ENCODE results near the gene SIMC1.
A peak's percentile ranks its signal among the peaks of the same experiment; 100 is the strongest.
"Not testable (repeated sequence)": the region's sequence is repeated elsewhere in the genome, so short reads cannot be mapped to it uniquely, and the experiment has no call there.

The SIMC1 gene

GRCh38 chr5:176237971-176238644, at the start of gene SIMC1:
SIMC1 (plus strand) TSS chr5:176238424; CDS start chr5:176238509, 85 bp downstream.
- DNase-seq: peak; percentile 65 to 73

- DNase-seq: no peak
Observed at GRCh38 chr5:176188506-176189193, 49.6 kb upstream of the SIMC1 start.

- DNase-seq: no peak
Observed at GRCh38 chr5:176189857-176190256, 48.4 kb upstream of the SIMC1 start.

GRCh38 chr5:176190886-176191755, 47.1 kb upstream of the SIMC1 start:
- DNase-seq: no peak

- no peak for DNase-seq
Observed at GRCh38 chr5:176192094-176192721, 46.0 kb upstream of the SIMC1 start.

GRCh38 chr5:176192722-176193117, 45.5 kb upstream of the SIMC1 start:
- DNase-seq: not testable (repeated sequence)

- DNase-seq: not testable (repeated sequence)
Observed at GRCh38 chr5:176193636-176194035, 44.6 kb upstream of the SIMC1 start.

GRCh38 chr5:176194238-176195083, 43.8 kb upstream of the SIMC1 start:
- DNase-seq: not testable (repeated sequence)

GRCh38 chr5:176195084-176195413, 43.2 kb upstream of the SIMC1 start:
- DNase-seq: not testable (repeated sequence)

- not testable (repeated sequence) for DNase-seq
Observed at GRCh38 chr5:176195487-176196207, 42.6 kb upstream of the SIMC1 start.

GRCh38 chr5:176196781-176197180, 41.4 kb upstream of the SIMC1 start:
- DNase-seq: not testable (repeated sequence)

- not testable (repeated sequence) for DNase-seq
Observed at GRCh38 chr5:176197234-176197858, 40.9 kb upstream of the SIMC1 start.

- not testable (repeated sequence) for DNase-seq
Observed at GRCh38 chr5:176198299-176198698, 39.9 kb upstream of the SIMC1 start.

GRCh38 chr5:176198991-176199733, 39.1 kb upstream of the SIMC1 start:
- not testable (repeated sequence) for DNase-seq

- DNase-seq: not testable (repeated sequence)
Observed at GRCh38 chr5:176199803-176200399, 38.3 kb upstream of the SIMC1 start.

GRCh38 chr5:176201811-176202210, 36.4 kb upstream of the SIMC1 start:
- DNase-seq: no peak

- no peak for DNase-seq
Observed at GRCh38 chr5:176203086-176203485, 35.1 kb upstream of the SIMC1 start.

GRCh38 chr5:176203535-176203934, 34.7 kb upstream of the SIMC1 start:
- DNase-seq: not testable (repeated sequence)

- not testable (repeated sequence) for DNase-seq
Observed at GRCh38 chr5:176214466-176215021, 23.7 kb upstream of the SIMC1 start.

Data from CD4-positive, alpha-beta T cell treated with Interleukin-1 beta for 1 hour (primary cell).